HG02885 (cell line): ENCODE data around the gene LLPH.
"Not testable (repeated sequence)": the region's sequence is repeated elsewhere in the genome, so short reads cannot be mapped to it uniquely, and the experiment has no call there.

ENCODE experiments used
- ATAC-seq: cut with Tn5 transposase; IDR thresholded peaks from one replicate; pipeline ENCODE4 v1.9.1; 2021; ENCODE audit warnings: mild to moderate bottlenecking; ENCODE audit not compliant: unreplicated experiment, poor library complexity

LLPH gene

GRCh38 chr12:66130267-66131066 is at the start of gene LLPH:
Gene LLPH, minus strand, starts transcription at chr12:66130750. Its CDS starts 1,644 bp downstream, at chr12:66129106.
- peak; percentile 97 for ATAC-seq

- no peak for ATAC-seq
Observed at GRCh38 chr12:66176105-66176900, 45.8 kb upstream of the LLPH start.

- ATAC-seq = not testable (repeated sequence)
Observed at GRCh38 chr12:66174391-66175325, 44.1 kb upstream of the LLPH start.

DNA sequence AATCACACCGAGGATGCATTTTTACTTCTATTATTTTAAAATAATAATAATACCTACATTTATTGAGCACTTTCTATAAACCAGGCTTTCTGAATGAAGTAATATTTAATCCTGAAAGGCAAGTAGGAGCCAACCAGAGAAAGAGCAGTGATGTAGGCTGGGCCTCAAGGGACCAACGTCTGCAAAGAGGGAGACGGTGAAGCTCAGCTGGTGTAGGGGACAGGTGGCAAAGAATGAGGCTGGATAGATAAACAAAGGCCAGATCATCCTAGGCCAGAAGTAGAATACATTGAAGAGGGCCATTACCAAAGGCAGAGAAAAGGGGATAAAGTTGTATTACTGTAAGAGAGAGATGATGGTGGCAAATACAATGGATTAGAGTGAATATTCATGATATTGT is 40.1 kb upstream of the LLPH start:
- ATAC-seq = no peak

- ATAC-seq = peak; percentile 85
Observed at GRCh38 chr12:66169221-66170170, 38.9 kb upstream of the LLPH start, which contains the start of gene TMBIM4. Gene TMBIM4, minus strand, starts transcription at chr12:66169996. Its CDS starts 45 bp downstream, at chr12:66169951.

GRCh38 chr12:66168410-66168809 is 37.9 kb upstream of the LLPH start:
- no peak for ATAC-seq

DNA sequence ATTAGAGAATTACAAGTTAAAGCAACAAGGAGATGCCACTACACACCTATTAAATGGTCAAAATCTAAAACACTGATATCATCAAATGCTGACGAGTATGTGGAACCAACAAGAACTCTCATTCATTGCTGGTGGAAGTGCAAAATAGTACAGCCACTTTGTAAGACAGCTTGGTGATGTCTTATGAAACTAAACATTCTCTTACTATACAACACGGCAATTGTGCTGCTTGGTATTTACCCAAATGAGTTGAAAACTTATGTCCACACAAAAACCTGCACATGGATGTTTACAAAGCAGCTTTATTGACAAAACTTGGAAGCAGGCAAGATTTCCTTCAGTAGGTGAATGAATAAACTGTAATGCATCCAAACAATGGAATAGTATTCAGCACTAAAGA is 36.0 kb upstream of the LLPH start:
- no peak for ATAC-seq

- no peak for ATAC-seq
Observed at GRCh38 chr12:66165141-66165540, 34.6 kb upstream of the LLPH start.

DNA sequence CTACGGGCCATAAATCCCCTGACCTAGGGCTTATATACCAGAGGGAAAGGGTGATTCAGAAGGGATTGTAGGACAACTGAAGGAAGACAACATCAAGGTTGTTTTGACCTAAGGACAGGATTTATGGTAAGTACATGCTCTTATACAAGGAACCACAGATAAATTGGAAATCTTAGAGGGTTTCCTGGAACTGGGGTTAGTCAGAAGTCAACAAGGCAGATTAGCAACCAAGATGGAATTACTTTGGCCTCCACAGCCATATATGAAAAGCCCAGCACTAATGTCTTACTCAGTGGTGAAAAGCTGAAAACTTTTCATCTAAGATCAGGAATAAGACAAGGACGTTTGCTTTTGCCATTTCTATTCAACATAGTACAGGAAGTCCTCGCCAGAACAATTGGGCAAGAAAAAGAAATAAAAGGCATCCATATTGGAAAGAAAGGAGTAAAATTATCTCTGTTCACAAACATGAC is 33.8 kb upstream of the LLPH start:
- no peak for ATAC-seq

DNA sequence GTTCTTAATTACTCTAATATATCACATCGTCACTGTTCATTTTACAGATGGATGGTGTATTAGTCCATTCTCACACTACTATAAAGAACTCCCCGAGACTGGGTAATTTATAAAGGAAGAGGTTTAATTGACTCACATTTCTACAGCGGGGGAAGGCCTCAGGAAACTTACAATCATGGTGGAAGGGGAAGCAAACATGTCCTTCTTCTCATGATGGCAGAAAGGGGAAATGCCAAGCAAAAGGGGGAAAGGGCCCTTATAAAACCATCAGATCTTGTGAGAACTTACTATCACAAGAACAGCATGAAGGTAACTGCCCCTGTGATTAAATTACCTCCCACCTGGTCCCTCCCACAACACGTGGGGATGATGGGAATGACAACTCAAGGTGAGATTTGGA is 32.7 kb upstream of the LLPH start:
- ATAC-seq = no peak

DNA sequence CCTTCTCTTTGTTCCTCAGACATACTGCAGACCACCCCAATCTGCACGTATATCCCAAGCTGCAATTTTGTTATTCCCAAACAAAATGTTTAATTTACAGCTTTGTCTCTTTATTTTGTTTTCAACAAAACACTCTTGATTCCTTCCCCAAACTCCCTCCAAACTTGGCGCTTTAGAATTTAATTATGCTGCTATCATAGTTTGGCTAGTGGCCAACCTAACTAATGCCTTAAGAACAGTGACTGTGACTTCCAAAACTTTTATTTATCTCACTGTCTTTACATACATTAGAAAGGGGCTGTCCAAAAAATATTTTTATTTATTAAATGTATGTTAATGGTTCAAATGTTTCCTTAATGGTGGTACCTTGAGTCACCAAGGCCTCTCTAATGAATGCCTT is 32.2 kb upstream of the LLPH start:
- no peak for ATAC-seq

DNA sequence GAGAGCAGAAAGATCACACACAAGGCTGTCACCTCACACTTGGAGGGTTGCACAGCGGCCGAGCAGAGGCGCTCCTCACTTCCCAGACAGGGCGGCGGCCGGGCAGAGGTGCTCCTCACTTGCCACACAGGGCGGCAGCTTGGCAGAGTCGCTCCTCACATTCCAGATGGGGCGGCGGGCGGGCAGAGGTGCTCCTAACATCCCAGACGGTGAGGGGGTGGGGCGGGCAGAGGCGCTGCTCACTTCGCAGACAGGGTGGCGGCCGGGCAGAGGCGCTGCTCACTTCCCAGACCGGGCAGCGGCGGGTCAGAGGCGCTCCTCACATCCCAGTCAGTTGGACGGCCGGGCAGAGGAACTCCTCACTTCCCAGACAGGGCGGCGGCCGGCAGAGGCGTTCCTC is 30.2 kb upstream of the LLPH start:
- ATAC-seq = no peak

GRCh38 chr12:66159123-66159522 is 28.6 kb upstream of the LLPH start:
- ATAC-seq = no peak

DNA sequence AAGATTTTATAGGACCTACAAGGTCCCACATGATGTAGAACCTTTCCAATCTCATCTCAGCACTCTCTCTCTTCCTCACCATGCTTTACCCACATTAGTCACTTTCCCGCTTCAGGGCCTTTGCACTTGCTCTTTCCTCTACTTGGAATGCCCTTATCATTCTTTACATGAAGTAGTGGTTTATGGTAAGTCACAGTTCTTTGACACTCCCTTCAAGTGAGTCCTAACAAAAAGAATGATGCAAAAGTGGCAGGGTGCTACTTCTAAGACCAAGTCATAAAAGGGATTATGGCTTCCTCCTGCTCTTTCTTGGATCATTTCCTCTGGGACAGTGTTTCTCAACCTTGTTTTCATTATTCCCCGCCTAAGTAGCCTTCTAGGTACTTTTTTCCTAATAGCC is 26.1 kb upstream of the LLPH start:
- ATAC-seq = no peak

- ATAC-seq = no peak
Observed at GRCh38 chr12:66154776-66155175, 24.2 kb upstream of the LLPH start.

DNA sequence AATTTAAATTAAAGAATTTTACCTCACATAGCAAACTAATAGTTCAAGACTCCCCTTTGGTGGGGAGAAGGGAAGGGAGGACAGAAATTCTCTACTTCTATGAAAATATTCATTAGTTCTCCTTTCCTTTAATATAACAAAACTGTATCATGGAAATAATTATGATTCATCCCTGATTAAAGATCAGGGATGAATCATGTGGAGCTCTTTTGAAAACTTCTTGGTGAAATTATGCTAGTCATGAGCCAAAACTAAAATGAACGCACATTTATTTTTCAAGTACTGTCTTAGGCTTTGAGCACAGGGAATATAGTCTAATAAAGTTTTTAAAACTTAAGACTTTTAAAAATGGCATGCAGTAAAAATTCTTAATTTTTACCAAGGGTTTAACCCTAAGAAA is 22.2 kb upstream of the LLPH start:
- ATAC-seq = no peak

DNA sequence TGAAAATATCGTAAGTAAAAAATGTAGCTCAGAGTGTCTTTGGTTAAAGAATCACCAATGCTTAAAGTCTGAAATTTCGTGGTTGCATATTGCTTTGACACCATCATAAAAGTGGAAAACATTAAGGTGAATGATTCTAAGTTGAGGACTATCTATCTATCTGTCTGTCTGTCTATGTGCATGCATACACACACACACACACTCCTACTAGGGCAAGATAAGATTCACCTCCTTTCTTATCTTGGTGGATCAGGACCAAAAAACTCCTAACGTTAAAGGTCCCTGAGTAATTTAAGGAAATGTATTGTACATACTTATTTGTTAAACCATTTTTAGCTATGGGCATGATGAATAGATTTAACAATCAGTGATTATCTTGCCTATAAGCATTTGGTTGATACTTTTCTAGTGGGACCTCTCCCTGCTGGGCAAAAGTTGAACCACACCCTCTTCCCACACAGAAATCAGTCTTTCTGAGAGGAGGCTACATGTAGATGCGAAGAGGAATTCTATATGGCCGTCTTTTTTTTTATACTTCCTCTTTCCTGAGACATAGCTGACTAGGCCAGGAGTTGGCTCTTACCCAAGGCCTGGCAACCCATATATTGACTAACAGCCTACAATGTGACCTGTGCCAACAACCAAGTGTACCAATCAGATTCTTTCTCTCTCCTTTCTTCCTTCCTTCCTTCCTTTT is 19.3 kb upstream of the LLPH start:
- ATAC-seq = no peak
